BLaER1 (cell line): ENCODE data around the gene FRMD4B.

ENCODE experiments used
- H3K27ac ChIP-seq: shearing (Covaris generic); formaldehyde crosslinking; 2 replicates; pipeline ENCODE4 v1.8.1; 2022
- H3K27me3 ChIP-seq: shearing (Covaris generic); formaldehyde crosslinking; 2 replicates; pipeline ENCODE4 v1.8.1; 2022
- H3K36me3 ChIP-seq: shearing (Covaris generic); formaldehyde crosslinking; 2 replicates; pipeline ENCODE4 v1.8.1; 2022
- H3K4me1 ChIP-seq: shearing (Covaris generic); formaldehyde crosslinking; 2 replicates; pipeline ENCODE4 v1.8.1; 2022
- H3K4me2 ChIP-seq: shearing (Covaris generic); formaldehyde crosslinking; 2 replicates; pipeline ENCODE4 v1.8.1; 2022
- H3K4me3 ChIP-seq: shearing (Covaris generic); formaldehyde crosslinking; 2 replicates; pipeline ENCODE4 v1.8.1; 2022
- H3K9ac ChIP-seq: shearing (Covaris generic); formaldehyde crosslinking; 2 replicates; pipeline ENCODE4 v1.8.1; 2022
- H3K9me3 ChIP-seq: shearing (Covaris generic); formaldehyde crosslinking; 2 replicates; pipeline ENCODE4 v1.8.1; 2022
- H4K20me1 ChIP-seq: shearing (Covaris generic); formaldehyde crosslinking; 2 replicates; pipeline ENCODE4 v1.8.1; 2022
- Cebpa-rat ChIP-seq: shearing (Covaris generic); IDR thresholded peaks from 2 replicates; pipeline ENCODE4 v1.8.1; 2022

FRMD4B gene

DNA sequence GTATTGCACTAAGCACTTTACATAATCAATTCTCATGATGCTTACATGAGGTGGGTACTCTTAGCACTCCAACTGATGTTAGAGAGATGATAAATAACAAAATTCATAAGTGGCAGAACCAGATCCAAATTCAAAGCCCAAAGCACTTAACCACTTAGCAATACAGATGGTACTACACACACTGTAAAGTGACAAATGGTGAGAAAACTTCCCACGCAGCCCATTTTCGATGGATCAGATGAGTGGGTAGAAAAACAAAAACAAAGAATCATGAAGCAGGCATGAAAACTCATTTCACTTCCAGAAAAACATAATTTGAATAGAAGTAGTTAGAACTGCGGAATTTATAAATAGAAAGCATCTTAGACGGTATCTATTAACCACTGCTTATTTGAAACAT, 66.2 kb downstream of the FRMD4B start:
- H3K4me1 ChIP-seq: peaks cover 32% of the 10 kb centered on the region
- no peak overlapping the region for H3K27ac ChIP-seq
- no peaks in the 10 kb centered on the region for H3K27me3 ChIP-seq
- no peak overlapping the region for H3K9ac ChIP-seq
- peaks cover 73% of the 10 kb centered on the region for H3K36me3 ChIP-seq
- no peak overlapping the region for H3K4me2 ChIP-seq
- no peak overlapping the region for H3K4me3 ChIP-seq
- no peak for TF ChIP-seq Cebpa-rat
- H3K9me3 ChIP-seq: no peaks in the 10 kb centered on the region
- peaks cover 94% of the 10 kb centered on the region for H4K20me1 ChIP-seq

- H3K4me1 ChIP-seq: peaks cover 21% of the 10 kb centered on the region
- no peak overlapping the region for H3K9ac ChIP-seq
- peaks cover 70% of the 10 kb centered on the region for H3K36me3 ChIP-seq
- H3K4me2 ChIP-seq: no peak overlapping the region
- TF ChIP-seq Cebpa-rat: no peak
- H3K27ac ChIP-seq: no peak overlapping the region
- no peak overlapping the region for H3K4me3 ChIP-seq
- H3K27me3 ChIP-seq: no peaks in the 10 kb centered on the region
- H4K20me1 ChIP-seq: peaks cover 95% of the 10 kb centered on the region
- H3K9me3 ChIP-seq: no peaks in the 10 kb centered on the region
Observed at GRCh38 chr3:69318410-69318809, 67.5 kb downstream of the FRMD4B start.

- Histone ChIP-seq H3K9me3 (peaks cover 12% of the 10 kb centered on the region; the same call in 1 of the 2 replicates), H3K27ac (no peak overlapping the region), H3K36me3 (peaks cover 75% of the 10 kb centered on the region), H3K4me3 (no peak overlapping the region), H4K20me1 (peaks cover 64% of the 10 kb centered on the region), H3K4me1 (no peaks in the 10 kb centered on the region), H3K9ac (no peak overlapping the region), H3K4me2 (no peak overlapping the region), H3K27me3 (no peaks in the 10 kb centered on the region)
- no peak for TF ChIP-seq Cebpa-rat
Observed at GRCh38 chr3:69313251-69313650, 72.6 kb downstream of the FRMD4B start.

DNA sequence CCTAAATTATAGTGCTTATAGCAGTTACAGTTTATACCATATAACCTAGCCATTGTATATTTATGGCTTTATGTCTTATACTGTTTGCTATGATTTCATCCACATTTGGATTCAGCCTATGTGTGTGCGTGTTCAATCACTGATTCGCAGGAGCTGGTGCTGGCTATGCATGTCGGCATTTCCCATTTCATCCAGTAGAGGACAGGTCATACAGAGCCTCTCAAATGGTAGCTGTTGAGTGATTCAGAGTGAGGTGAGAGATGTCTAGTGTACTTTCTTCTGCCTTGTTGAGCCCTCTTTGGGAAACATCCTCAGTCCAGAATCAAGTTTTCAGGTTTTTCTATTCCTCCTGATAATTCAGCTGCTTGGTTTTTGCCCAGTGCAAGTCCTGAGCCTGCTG, 76.1 kb downstream of the FRMD4B start:
- peaks cover 88% of the 10 kb centered on the region for H3K36me3 ChIP-seq
- no peaks in the 10 kb centered on the region for H3K27me3 ChIP-seq
- H3K4me2 ChIP-seq: no peak overlapping the region
- H3K9me3 ChIP-seq: peaks cover 12% of the 10 kb centered on the region; the same call in 1 of the 2 replicates
- H3K27ac ChIP-seq: no peak overlapping the region
- H3K4me1 ChIP-seq: no peaks in the 10 kb centered on the region
- H3K4me3 ChIP-seq: no peak overlapping the region
- TF ChIP-seq Cebpa-rat: no peak
- H3K9ac ChIP-seq: no peak overlapping the region
- peaks cover 35% of the 10 kb centered on the region for H4K20me1 ChIP-seq

DNA sequence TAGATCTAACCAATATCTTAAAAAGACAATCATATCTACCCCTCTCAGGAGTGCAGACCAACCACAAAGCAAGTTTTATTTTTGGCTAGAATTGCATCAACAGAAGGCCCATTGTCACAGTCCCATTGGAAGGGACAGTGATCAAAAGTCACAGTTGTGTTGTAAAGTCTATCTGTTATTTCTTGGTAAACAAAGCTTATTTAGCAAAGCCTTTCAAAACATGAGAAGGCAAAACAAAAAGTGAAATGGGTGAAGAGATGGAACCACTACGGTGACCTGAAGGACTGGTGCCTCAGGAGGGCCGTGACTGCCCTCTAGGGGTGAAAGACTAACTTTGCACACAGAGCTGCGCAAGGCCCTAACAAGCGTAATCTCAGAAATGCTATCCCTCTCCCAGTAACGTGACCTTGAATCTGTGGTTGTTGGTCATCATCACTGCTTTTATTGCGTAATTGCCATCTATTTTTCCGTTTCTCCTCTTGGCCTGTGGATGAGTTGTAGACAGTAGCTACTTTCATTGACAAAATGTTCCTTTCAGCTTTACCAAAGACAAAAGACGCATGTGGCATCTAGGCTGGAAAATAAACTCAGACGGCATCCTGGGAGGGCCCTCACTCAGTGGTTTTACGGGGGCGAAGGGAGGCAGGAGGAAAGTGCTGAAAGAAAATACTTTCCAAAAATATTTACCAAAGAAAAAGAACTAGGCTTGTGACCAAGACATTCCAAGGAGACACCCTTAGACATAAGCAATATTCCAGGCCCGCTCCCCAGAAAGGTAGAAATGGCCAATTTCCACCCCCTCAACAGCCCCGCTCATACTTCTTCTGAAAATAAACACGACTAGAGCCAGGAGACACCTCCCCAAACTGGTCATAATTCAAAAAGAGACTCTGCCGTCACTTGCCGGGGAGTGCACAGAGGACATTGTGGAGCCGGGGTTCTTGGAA, 79.4 kb downstream of the FRMD4B start:
- Histone ChIP-seq H3K9me3 (peaks cover 12% of the 10 kb centered on the region; the same call in 1 of the 2 replicates), H3K27ac (no peak overlapping the region), H3K36me3 (peaks cover 93% of the 10 kb centered on the region), H3K4me3 (no peak overlapping the region), H3K27me3 (no peaks in the 10 kb centered on the region), H3K4me2 (no peak overlapping the region), H3K9ac (no peak overlapping the region), H4K20me1 (peaks cover 6% of the 10 kb centered on the region), H3K4me1 (no peaks in the 10 kb centered on the region)
- peak; percentile 73 for TF ChIP-seq Cebpa-rat

GRCh38 chr3:69305011-69305410, 80.9 kb downstream of the FRMD4B start:
- no peaks in the 10 kb centered on the region for H3K4me1 ChIP-seq
- peaks cover 5% of the 10 kb centered on the region; the same call in 1 of the 2 replicates for H4K20me1 ChIP-seq
- peaks cover 93% of the 10 kb centered on the region for H3K36me3 ChIP-seq
- H3K9ac ChIP-seq: no peak overlapping the region
- TF ChIP-seq Cebpa-rat: no peak
- H3K27ac ChIP-seq: no peak overlapping the region
- no peaks in the 10 kb centered on the region for H3K27me3 ChIP-seq
- no peak overlapping the region for H3K4me3 ChIP-seq
- H3K9me3 ChIP-seq: peaks cover 12% of the 10 kb centered on the region; the same call in 1 of the 2 replicates
- H3K4me2 ChIP-seq: no peak overlapping the region

- peaks cover 5% of the 10 kb centered on the region; the same call in 1 of the 2 replicates for H4K20me1 ChIP-seq
- no peaks in the 10 kb centered on the region for H3K4me1 ChIP-seq
- no peak overlapping the region for H3K4me2 ChIP-seq
- no peak overlapping the region for H3K27ac ChIP-seq
- H3K36me3 ChIP-seq: peaks cover 93% of the 10 kb centered on the region
- H3K27me3 ChIP-seq: no peaks in the 10 kb centered on the region
- no peak overlapping the region for H3K4me3 ChIP-seq
- no peak overlapping the region for H3K9ac ChIP-seq
- H3K9me3 ChIP-seq: peaks cover 12% of the 10 kb centered on the region; the same call in 1 of the 2 replicates
- TF ChIP-seq Cebpa-rat: no peak
Observed at GRCh38 chr3:69304396-69304795, 81.5 kb downstream of the FRMD4B start.

- TF ChIP-seq Cebpa-rat: no peak
Observed at GRCh38 chr3:69300296-69300695, 85.6 kb downstream of the FRMD4B start.

DNA sequence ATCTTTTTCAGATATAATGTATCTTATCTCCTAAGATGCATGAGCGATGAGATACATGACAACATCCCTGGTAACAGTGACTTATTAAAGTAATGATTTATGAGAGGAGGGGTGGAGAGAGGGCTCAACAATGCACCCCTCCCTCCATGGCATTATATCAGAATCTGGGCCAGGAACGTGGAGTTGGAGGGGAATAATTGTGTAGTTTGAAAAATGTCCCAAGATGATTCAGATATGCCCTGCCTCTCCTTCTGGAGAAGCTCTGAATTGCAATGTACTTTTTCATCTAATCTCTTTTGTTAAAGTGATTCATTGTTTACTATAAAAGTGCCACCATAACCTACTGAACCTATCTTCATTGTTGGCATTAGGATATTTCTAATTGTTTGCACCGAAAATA, 86.5 kb downstream of the FRMD4B start:
- Histone ChIP-seq H3K27me3 (no peaks in the 10 kb centered on the region), H3K27ac (no peak overlapping the region), H3K9me3 (no peaks in the 10 kb centered on the region), H3K36me3 (peaks cover 99% of the 10 kb centered on the region), H3K4me2 (no peak overlapping the region), H4K20me1 (no peaks in the 10 kb centered on the region), H3K4me1 (no peaks in the 10 kb centered on the region), H3K9ac (no peak overlapping the region), H3K4me3 (no peak overlapping the region)
- TF ChIP-seq Cebpa-rat: no peak

More at GRCh38 chr3:69300296-69300695, 85.6 kb downstream of the FRMD4B start:
- no peaks in the 10 kb centered on the region for H3K27me3 ChIP-seq
- H3K36me3 ChIP-seq: peaks cover 98% of the 10 kb centered on the region
- H3K9me3 ChIP-seq: no peaks in the 10 kb centered on the region
- H3K4me1 ChIP-seq: no peaks in the 10 kb centered on the region
- H4K20me1 ChIP-seq: peaks cover 5% of the 10 kb centered on the region; the same call in 1 of the 2 replicates
- no peak overlapping the region for H3K4me2 ChIP-seq
- H3K9ac ChIP-seq: no peak overlapping the region
- H3K27ac ChIP-seq: no peak overlapping the region
- H3K4me3 ChIP-seq: no peak overlapping the region

- H4K20me1 ChIP-seq: no peaks in the 10 kb centered on the region; the same call in 1 of the 2 replicates
- no peaks in the 10 kb centered on the region for H3K9me3 ChIP-seq
- no peaks in the 10 kb centered on the region for H3K27me3 ChIP-seq
- no peak overlapping the region for H3K4me3 ChIP-seq
- no peak for TF ChIP-seq Cebpa-rat
- H3K36me3 ChIP-seq: peaks cover 100% of the 10 kb centered on the region
- H3K4me1 ChIP-seq: no peaks in the 10 kb centered on the region
- H3K4me2 ChIP-seq: no peak overlapping the region
- no peak overlapping the region for H3K9ac ChIP-seq
- H3K27ac ChIP-seq: no peak overlapping the region
Observed at GRCh38 chr3:69297501-69297900, 88.4 kb downstream of the FRMD4B start.
